Stimulated activated CD4-positive, alpha-beta T cell treated with anti-CD3 and anti-CD28 coated beads, Interleukin-12 subunit alpha, Interleukin-12 subunit beta, amount 100 ng/mL, for 4 hours (primary cell): ENCODE results near the gene PTGIR.
"Not testable (repeated sequence)": the region's sequence is repeated elsewhere in the genome, so short reads cannot be mapped to it uniquely, and the experiment has no call there.

ENCODE experiments used
- DNase-seq: peaks from one replicate; pipeline ENCODE4 v3.0.0-alpha.2; 2020

The PTGIR gene

DNA sequence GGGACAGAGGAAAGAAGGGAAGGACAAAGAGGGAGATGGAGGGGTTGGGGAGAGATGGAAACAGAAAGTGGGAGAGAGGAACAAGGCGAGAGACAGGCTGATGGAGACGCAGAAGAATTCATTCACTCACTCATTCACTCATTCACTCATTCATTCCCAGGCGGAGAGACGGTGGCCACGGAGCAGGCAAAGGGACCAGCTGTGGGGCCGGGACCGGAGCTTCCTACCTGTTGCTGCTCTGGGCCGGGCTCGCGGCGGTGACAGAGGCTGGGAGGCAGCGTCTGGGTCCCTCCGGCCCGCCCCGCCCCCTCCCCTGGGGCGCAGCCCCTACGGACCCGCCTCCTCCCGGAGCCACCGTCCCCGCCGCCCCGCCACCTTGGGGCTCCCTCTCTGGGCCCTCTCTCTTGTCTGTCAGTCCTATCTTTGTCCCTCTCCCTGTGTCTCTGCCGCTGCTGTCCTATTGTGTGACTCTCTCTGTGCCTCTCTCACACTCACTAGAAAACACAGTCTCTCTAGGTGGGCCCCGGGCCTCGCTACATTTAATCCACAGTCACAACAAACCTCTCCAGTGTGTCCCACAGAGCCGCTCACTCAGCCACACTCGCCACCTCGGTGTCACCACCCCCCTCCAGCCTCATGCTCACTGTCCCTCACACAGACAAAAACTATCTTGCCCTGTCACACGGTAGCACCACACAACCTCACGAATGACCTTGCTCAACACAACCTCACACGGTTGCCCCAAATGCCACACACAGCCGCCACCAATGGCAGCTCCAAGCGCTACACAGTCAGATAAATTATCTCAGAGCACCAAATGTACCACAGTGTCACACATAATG is 11.3 kb upstream of the PTGIR start, which contains the start of gene GNG8:
Gene GNG8, minus strand, starts transcription at position 283 of the 842 bp plus-strand sequence. CDS start 1,520 bp downstream, outside the sequence.
- DNase-seq, result no peak

DNA sequence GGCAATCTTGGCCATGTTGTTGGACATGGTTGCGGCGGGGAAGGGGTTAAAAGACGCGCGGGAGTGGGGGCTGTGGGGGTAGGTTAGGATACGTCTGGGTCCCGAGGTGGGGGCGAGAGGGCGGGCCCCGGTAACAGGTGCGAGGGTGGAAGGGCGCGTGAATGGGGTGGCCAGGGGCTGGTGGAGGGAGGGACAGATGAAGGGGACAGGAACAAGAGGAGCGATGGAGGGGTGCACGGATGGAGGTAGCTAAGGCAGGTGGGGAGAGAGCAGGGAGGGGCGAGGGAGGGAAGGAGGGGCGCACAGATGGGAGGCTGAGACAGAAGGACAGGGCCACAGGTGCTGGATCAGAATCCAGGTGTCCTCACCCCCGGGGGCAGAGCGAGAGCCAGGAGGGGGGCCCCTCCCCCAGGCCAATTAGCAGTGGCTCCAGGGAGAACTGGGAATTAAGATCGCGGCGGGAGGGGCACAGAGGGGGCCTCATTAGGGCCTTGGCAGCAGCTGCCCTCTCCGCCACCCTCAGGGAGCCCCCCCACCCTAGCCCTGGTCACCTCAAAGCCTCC is 9.8 kb upstream of the PTGIR start:
- no peak for DNase-seq

GRCh38 chr19:46634045-46634655 is 9.3 kb upstream of the PTGIR start:
- DNase-seq, result peak; percentile 93

GRCh38 chr19:46633130-46633529 is 8.2 kb upstream of the PTGIR start:
- no peak for DNase-seq

DNA sequence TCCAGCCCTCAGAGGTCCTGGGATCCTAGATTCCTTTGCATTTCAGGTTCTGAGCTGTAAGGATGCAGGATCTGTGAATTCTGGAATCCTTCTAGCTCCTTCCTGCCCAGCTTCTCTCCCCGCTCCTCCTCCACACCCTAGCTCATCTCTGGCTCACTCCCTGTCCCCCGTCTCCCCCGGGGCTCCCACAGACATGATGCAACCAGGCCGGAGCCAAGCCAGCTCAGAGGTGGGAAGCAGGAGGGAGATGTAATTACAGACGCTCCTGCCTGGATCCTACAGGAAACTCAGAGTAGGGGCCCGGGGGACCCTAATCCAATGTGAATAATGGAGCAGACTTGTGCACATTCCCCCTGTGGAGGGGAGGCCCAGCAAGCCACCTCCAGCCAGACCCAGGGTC is 6.6 kb upstream of the PTGIR start:
- DNase-seq, result no peak

DNA sequence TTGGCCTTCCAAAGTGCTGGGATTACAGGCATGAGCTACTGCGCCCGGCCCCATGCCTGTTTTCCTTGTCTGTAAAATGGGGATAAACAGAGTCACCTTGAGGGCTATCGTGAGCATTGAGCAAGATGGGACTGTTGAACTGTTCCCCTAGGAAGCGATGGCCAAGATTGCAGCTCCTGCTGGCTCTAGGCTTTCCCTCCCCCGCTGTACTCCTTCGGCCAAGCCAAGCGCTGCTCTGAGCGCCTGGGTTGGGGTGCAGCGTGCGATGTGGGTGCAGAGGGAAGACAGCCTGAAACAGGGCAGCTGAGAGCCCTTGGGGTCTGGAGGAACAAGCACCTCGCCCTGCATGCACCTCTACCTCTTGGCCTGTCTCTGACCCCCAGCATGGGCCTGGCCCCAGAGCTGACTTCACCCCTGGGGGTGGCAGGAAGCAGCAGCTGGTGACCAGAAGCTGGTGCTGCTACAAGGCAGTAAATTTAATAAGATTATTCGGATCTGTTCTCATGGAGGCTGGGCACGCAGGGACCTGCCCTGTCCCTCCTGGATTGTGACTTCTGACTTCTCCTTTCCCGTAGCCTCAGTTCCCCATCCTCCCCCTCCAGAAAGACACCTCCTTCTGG is 5.8 kb upstream of the PTGIR start:
- DNase-seq, result no peak

- no peak for DNase-seq
Measured at GRCh38 chr19:46629546-46630025, 4.7 kb upstream of the PTGIR start.

- not testable (repeated sequence) for DNase-seq
Measured at GRCh38 chr19:46628970-46629369, 4.1 kb upstream of the PTGIR start.

GRCh38 chr19:46626446-46626845 is 1.6 kb upstream of the PTGIR start:
- no peak for DNase-seq

- no peak for DNase-seq
Measured at GRCh38 chr19:46625731-46626130, 842 bp upstream of the PTGIR start.

GRCh38 chr19:46623915-46624502 is 880 bp downstream of the PTGIR start:
- no peak for DNase-seq

- no peak for DNase-seq
Measured at GRCh38 chr19:46622118-46622446, 2.8 kb downstream of the PTGIR start.

GRCh38 chr19:46621191-46622117 is 3.4 kb downstream of the PTGIR start:
- DNase-seq, result no peak

- DNase-seq, result no peak
Measured at GRCh38 chr19:46620716-46621115, 4.2 kb downstream of the PTGIR start.

DNA sequence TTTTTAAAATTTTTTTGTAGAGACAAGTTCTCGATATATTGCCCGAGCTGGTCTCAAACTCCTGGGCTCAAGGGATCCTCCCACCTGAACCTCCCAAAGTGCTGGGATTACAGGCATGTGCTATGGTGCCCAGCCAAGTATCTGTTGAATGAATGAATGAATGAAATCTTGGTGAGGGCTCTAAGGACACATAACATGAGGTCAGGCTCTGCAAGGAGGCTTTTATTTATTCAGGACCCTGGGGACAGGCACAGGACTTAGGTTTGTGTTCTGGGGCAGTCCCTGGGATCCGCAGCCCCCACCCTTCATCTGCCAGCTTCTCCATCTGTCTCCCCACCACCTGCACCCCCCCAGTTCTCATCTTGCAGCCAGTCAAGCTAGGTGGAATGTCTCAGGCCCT is 4.6 kb downstream of the PTGIR start:
- no peak for DNase-seq

GRCh38 chr19:46618670-46619231 is 6.1 kb downstream of the PTGIR start:
- DNase-seq, result no peak

DNA sequence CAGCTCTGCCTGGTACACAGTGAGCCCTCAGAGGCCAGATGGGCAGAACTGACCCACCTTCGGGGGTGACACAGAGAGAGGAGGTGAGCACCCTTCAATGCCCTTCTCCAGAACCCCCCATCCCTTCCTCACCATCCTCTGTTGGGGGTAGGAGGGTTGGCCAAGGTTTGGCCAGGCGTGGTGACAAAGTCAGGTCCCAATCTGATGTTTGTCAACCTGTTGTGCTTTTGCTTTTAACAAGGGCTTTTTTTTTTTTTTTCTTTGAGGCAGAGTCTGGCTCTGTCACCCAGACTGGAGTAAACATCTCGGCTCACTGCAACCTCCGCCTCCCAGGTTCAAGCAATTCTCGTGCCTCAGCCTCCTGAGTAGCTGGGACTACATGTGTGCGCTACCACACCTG is 7.3 kb downstream of the PTGIR start:
- no peak for DNase-seq

DNA sequence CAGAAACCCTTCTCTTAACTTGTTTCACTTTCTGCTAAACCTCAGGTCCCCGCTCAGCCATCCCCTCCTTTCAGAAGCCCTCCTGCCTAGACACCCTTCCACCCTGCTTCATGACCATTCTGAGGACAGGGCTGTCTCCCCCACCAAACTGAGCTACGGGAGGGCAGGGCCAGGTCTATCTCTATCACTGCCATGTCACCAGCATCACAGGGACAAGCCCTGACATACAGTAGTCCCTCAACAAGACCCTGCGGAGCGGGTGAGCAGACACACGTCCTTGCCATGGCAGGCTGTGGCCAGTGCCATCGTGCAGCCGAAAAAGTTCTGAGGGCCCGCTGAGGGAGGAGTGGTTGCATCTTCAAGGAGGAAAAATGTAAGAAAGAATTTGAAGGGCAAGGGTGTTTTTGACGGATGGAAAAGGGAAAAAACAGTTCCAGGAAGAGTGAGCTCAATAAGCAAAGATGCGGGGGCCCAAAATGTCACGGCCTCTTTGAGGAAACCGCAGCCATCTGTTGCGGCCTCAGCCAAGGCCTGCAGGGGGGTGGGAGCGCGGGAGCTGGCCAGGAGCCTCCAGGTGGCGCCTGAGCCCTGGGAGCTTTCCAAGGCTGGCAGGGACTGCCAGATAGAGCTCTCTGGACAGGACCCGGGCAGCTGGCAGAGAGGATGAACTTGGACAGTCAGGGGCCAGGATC is 8.1 kb downstream of the PTGIR start:
- DNase-seq, result no peak

- DNase-seq, result no peak
Measured at GRCh38 chr19:46615966-46616365, 8.9 kb downstream of the PTGIR start.

- peak; percentile 82 for DNase-seq
Measured at GRCh38 chr19:46614114-46614722, 10.7 kb downstream of the PTGIR start.

DNA sequence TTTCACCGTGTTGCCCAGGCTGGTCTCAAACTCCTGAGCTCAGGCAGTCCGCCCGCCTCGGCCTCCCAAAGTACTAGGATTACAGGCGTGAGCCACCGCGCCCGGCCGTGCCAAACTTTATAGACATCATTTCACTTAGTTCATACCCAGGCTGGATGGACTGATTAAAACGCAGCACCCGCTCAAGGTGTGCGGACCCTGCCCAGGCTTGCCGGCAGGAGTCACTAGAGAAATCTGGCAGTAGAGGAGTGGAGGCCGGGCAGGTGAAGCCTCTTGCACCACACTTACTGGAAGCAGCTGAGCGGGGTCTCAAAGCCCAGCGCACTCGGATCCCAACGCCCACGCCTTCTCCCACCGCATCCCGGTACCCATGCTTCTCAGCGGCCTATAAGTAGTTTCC is 11.4 kb downstream of the PTGIR start:
- no peak for DNase-seq
